ENCODE measurements around the gene ZNF800. TPM values are rescaled to one million over a fixed set of nuclear protein-coding genes. Genes with fewer than 3 reads are reported as not detected.

Gene ZNF800
- total RNA-seq (10 to 100 TPM in 4 of 5 donors, 1 to 10 TPM in 1; 9.3 to 41.9 (median 32.6) TPM), polyA plus RNA-seq (1 to 10 TPM; 3.8 to 7.0 (median 6.4) TPM)
- long read RNA-seq, donor 1, full-length matches to known transcripts, result 1 of 1 reads
- long read RNA-seq, donor 1, partial matches to known transcripts, result 0 of 1 reads
- long read RNA-seq, donor 1, other reads (novel, unspliced or antisense), result 0 of 1 reads
- long read RNA-seq, donor 2, result 0 reads
- long read RNA-seq, donor 3, full-length matches to known transcripts, result 2 of 7 reads
- long read RNA-seq, donor 3, partial matches to known transcripts, result 5 of 7 reads
- long read RNA-seq, donor 3, other reads (novel, unspliced or antisense), result 0 of 7 reads
- long read RNA-seq, donor 4, result 0 reads
- long read RNA-seq, donor 5, result 0 reads
- long read RNA-seq, donor 6, full-length matches to known transcripts, result 3 of 3 reads
- long read RNA-seq, donor 6, partial matches to known transcripts, result 0 of 3 reads
- long read RNA-seq, donor 6, other reads (novel, unspliced or antisense), result 0 of 3 reads
- long read RNA-seq, donor 7, full-length matches to known transcripts, result 2 of 2 reads
- long read RNA-seq, donor 7, partial matches to known transcripts, result 0 of 2 reads
- long read RNA-seq, donor 7, other reads (novel, unspliced or antisense), result 0 of 2 reads
- long read RNA-seq, donor 8, full-length matches to known transcripts, result 3 of 3 reads
- long read RNA-seq, donor 8, partial matches to known transcripts, result 0 of 3 reads
- long read RNA-seq, donor 8, other reads (novel, unspliced or antisense), result 0 of 3 reads
- long read RNA-seq, donor 9, result 0 reads
- long read RNA-seq, donor 10, full-length matches to known transcripts, result 1 of 1 reads
- long read RNA-seq, donor 10, partial matches to known transcripts, result 0 of 1 reads
- long read RNA-seq, donor 10, other reads (novel, unspliced or antisense), result 0 of 1 reads

DNA sequence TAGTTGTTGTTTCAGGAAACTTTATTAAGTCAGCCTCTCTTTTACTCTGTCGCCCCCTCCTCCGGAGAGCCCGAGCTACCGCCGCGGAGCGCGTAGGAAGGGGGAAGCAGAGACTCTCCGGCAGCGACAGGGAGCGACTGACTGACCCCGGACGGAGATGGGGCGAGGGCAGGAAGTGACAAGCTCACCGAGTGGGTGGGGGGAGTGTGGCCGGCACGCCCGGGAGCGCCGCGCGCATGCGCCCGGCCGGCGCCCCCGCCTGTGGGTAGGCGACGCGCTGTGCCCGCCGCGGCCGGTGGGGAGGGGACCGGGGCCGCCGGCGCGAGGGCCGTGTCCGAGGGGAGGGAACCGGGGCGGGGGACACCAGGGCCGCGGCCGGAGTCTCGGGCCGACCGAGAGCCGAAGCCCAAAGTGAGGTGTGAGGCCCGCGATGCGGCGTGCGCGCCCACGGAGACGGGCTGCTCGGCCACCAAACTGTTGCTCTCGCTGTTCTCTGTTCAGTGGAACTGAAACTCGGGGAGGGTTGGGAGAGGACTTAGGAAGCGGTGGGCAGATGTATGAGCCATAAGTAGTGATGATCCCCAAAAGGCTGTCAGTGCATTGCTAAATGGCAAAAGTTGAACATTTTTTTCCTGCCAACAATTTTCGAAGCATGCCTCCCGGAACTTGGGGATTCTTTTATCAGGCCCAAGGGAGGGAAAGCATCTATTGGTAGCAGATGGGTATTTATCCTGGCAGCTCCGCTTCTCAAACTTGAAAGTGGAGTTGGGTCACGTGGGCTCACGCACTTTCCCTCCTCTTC is at the start of gene ZNF800:
Gene ZNF800 (minus strand): TSS at position 143 of the 802 bp plus-strand sequence. CDS start 1,151 bp downstream, outside the sequence.
- Histone ChIP-seq H3K4me3 (peak within 1 kb of the TSS; percentile 64 to 99 (median 90)), H3K36me3 (peaks cover 0 to 27% (median 19%) of the 10 kb centered on the region in 4 donors), H3K9me3 (no peaks in the 10 kb centered on the region), H3K27me3 (no peaks in the 10 kb centered on the region), H3K27ac (peak within 1 kb of the TSS; percentile 94 to 99 (median 97)), H3K4me1 (peaks cover 18 to 46% (median 35%) of the 10 kb centered on the region in 4 donors)
- DNase-seq, result peak; percentile 90 to 96
- 0 to 1% (median 0%) methylated on average over 36 to 67 of the region's 67 CpGs for WGBS, 5 donors
- intact Hi-C loops (cut with DNase I; ENCODE audit: low total_unique reads), result no loop called here
- TF ChIP-seq POLR2A (IDR thresholded peaks at IDR 0.05) (peak in 1 of 4 donors; percentile 79), EP300 (IDR thresholded peaks at IDR 0.05) (no peak), CTCF (IDR thresholded peaks at IDR 0.05) (no peak), POLR2AphosphoS5 (IDR thresholded peaks at IDR 0.05) (peak; percentile 56 to 98 (median 97))

GRCh38 chr7:127440206-127440605 is 47.7 kb upstream of the ZNF800 start:
- intact Hi-C loops (cut with DNase I; ENCODE audit: low total_unique reads), result no loop called here
- no peaks in the 10 kb centered on the region for H3K27me3 ChIP-seq
- 87 to 96% (median 91%) methylated on average over 2 of the region's 2 CpGs for WGBS, 5 donors

GRCh38 chr7:127438836-127439235 is 46.3 kb upstream of the ZNF800 start:
- Histone ChIP-seq H3K4me3 (no peak overlapping the region), H3K36me3 (no peaks in the 10 kb centered on the region), H3K4me1 (no peaks in the 10 kb centered on the region), H3K9me3 (no peaks in the 10 kb centered on the region), H3K27ac (no peak overlapping the region), H3K27me3 (no peaks in the 10 kb centered on the region)
- no peak for DNase-seq
- intact Hi-C loops (cut with DNase I; ENCODE audit: low total_unique reads), result no loop called here
- no peak for TF ChIP-seq POLR2A (IDR thresholded peaks at IDR 0.05)
- no peak for TF ChIP-seq CTCF (IDR thresholded peaks at IDR 0.05)
- TF ChIP-seq EP300 (IDR thresholded peaks at IDR 0.05), result no peak
- TF ChIP-seq POLR2AphosphoS5 (IDR thresholded peaks at IDR 0.05), result no peak
- 53 to 76% (median 62%) methylated on average over 2 of the region's 2 CpGs for WGBS, 5 donors

More at GRCh38 chr7:127440206-127440605, 47.7 kb upstream of the ZNF800 start:
- no peak for DNase-seq
- no peaks in the 10 kb centered on the region for H3K36me3 ChIP-seq
- H3K9me3 ChIP-seq, result no peaks in the 10 kb centered on the region
- H3K27ac ChIP-seq, result no peak overlapping the region
- no peaks in the 10 kb centered on the region for H3K4me1 ChIP-seq
- TF ChIP-seq EP300 (IDR thresholded peaks at IDR 0.05) (no peak), CTCF (IDR thresholded peaks at IDR 0.05) (no peak), POLR2A (IDR thresholded peaks at IDR 0.05) (no peak), POLR2AphosphoS5 (IDR thresholded peaks at IDR 0.05) (no peak)
- no peak overlapping the region for H3K4me3 ChIP-seq
